ENCODE results near the gene TBL1X. TPM values are rescaled to one million over a fixed set of nuclear protein-coding genes. Genes with fewer than 3 reads are reported as not detected.

Gene TBL1X
- total and polyA plus RNA-seq, 2 of the 4 experiments (the other 2 are of a cell fraction) = 16.2 to 20.8 TPM

GRCh38 chrX:9701790-9702189 lies 236.9 kb downstream of the TBL1X start:
- Histone ChIP-seq H4K5ac (ENCODE audit: low read depth, low read length) (no peak overlapping the region), H3K9me3 (ENCODE audit: control insufficient read depth, insufficient read depth, low read length) (peaks cover 2% of the 10 kb centered on the region; the same call in 1 of the 2 replicates), H2AK9ac (replicated peaks; ENCODE audit: low read depth, low read length, poor library complexity) (no peak overlapping the region), H4K91ac (ENCODE audit: insufficient read depth, low read depth, low read length) (no peak overlapping the region), H3K27me3 (ENCODE audit: control insufficient read depth, insufficient read depth, low read length) (no peaks in the 10 kb centered on the region), H3K56ac (ENCODE audit: extremely low read depth, insufficient read depth, low read length) (no peak overlapping the region), H2BK120ac (ENCODE audit: low read depth, low read length) (no peak overlapping the region), H3K4me3 (ENCODE audit: insufficient read depth, low read depth, low read length) (no peak overlapping the region), H3K4me2 (ENCODE audit: low read depth, low read length) (no peak overlapping the region), H3K9me1 (ENCODE audit: insufficient read depth, low read length) (no peaks in the 10 kb centered on the region), H3K14ac (replicated peaks; ENCODE audit: low read depth, low read length) (no peak overlapping the region), H3K18ac (ENCODE audit: low read depth, low read length) (no peak overlapping the region), H3K4me1 (ENCODE audit: control insufficient read depth, insufficient read depth, low read length) (no peaks in the 10 kb centered on the region), H4K20me1 (ENCODE audit: insufficient read depth, low read length) (no peaks in the 10 kb centered on the region), H3K36me3 (ENCODE audit: control insufficient read depth, insufficient read depth, low read length) (peaks cover 38% of the 10 kb centered on the region), H2AFZ (replicated peaks; ENCODE audit: low read length, poor library complexity) (no peak overlapping the region), H3K4ac (ENCODE audit: low read depth, low read length) (no peak overlapping the region), H4K8ac (ENCODE audit: low read depth in 2 of 2, low read length in 2 of 2) (no peak overlapping the region), H3K9ac (ENCODE audit: low read depth, low read length) (no peak overlapping the region), H3K27ac (ENCODE audit: insufficient read depth, low read length) (no peak overlapping the region), H2BK20ac (ENCODE audit: low read depth, low read length) (no peak overlapping the region), H2AK5ac (ENCODE audit: low read depth, low read length) (no peak overlapping the region), H2BK5ac (ENCODE audit: low read depth, low read length, poor library complexity, severe bottlenecking) (no peak overlapping the region), H2BK15ac (ENCODE audit: low read depth, low read length) (no peak overlapping the region), H3K23ac (ENCODE audit: low read depth, low read length) (no peak overlapping the region), H3K79me1 (ENCODE audit: low read depth in 1 of 2, low read length in 2 of 2) (no peaks in the 10 kb centered on the region)
- in situ Hi-C loops (cut with MboI; ENCODE audit: low sequenced_read_pairs) (no loop called here), dilution Hi-C loops (cut with HindIII; ENCODE audit: low sequenced_read_pairs, unreplicated experiment) (no loop called here), intact Hi-C loops (cut with micrococcal nuclease) (loop anchor here (10.0 kb wide), 1 partner anchor 957 kb away; no protein-coding TSS in a partner anchor)
- POLR2A ChIA-PET (ENCODE audit: unreplicated experiment) = no interaction called here
- TF ChIP-seq RFX5 (IDR thresholded peaks at IDR 0.05; ENCODE audit: low read depth, low read length) (no peak), NFE2L2 (IDR thresholded peaks at IDR 0.05; ENCODE audit: low read depth, low read length) (no peak), CHD1 (IDR thresholded peaks at IDR 0.05; ENCODE audit: low read depth, low read length) (no peak), BHLHE40 (IDR thresholded peaks at IDR 0.05; ENCODE audit: low read depth, low read length) (no peak), CEBPB (IDR thresholded peaks at IDR 0.05; ENCODE audit: low read depth, low read length) (no peak), MAZ (IDR thresholded peaks at IDR 0.05; ENCODE audit: borderline replicate concordance, low read depth, low read length) (no peak), ELK1 (IDR thresholded peaks at IDR 0.05; ENCODE audit: borderline replicate concordance, low read depth, low read length) (no peak), FOS (IDR thresholded peaks at IDR 0.05; ENCODE audit: low read depth, low read length) (no peak), RCOR1 (IDR thresholded peaks at IDR 0.05; ENCODE audit: insufficient replicate concordance, low read length) (no peak), MAFK (IDR thresholded peaks at IDR 0.05; ENCODE audit: low read depth, low read length) (no peak), CTCF (conservative IDR thresholded peaks at IDR 0.05; ENCODE audit: low read depth, low read length) (no peak), SMC3 (IDR thresholded peaks at IDR 0.05; ENCODE audit: low read depth, low read length) (no peak), RAD21 (IDR thresholded peaks at IDR 0.05; ENCODE audit: low read length) (no peak), USF2 (IDR thresholded peaks at IDR 0.05; ENCODE audit: low read depth, low read length) (no peak), MXI1 (IDR thresholded peaks at IDR 0.05; ENCODE audit: borderline replicate concordance, low read depth, low read length) (no peak)
- no TSS peak for BruUV-seq (replicated peaks)
- no peak for ATAC-seq (ENCODE audit: low read depth)
- CTCF ChIA-PET = interaction anchor here (0.6 to 0.7 kb wide), 2 partner anchors 20 to 395 kb away, joined by 3 read pairs; no protein-coding TSS in a partner anchor
- no CpG with 5 or more reads among the region's 12 CpGs for WGBS, 2 experiments (ENCODE audit: extremely low coverage in 2 of 2, insufficient read length in 1 of 2)
- DNase-seq = no peak

Measured in IMR-90 (cell line).